ENCODE results near the gene ANKDD1B. TPM values are rescaled to one million over a fixed set of nuclear protein-coding genes. Genes with fewer than 3 reads are reported as not detected.

The ANKDD1B gene
- total RNA-seq, 2 donors from 2014 or later: 1.9 to 2.7 TPM

GRCh38 chr5:75664979-75665378 is 53.7 kb downstream of the ANKDD1B start:
- Histone ChIP-seq H3K27ac (no peak overlapping the region), H3K36me3 (no peaks in the 10 kb centered on the region), H3K9me3 (no peaks in the 10 kb centered on the region), H3K4me3 (no peak overlapping the region), H3K27me3 (replicated peaks; ENCODE audit: insufficient read depth) (no peaks in the 10 kb centered on the region), H3K4me1 (replicated peaks) (no peaks in the 10 kb centered on the region)
- TF ChIP-seq, protein P1, sequence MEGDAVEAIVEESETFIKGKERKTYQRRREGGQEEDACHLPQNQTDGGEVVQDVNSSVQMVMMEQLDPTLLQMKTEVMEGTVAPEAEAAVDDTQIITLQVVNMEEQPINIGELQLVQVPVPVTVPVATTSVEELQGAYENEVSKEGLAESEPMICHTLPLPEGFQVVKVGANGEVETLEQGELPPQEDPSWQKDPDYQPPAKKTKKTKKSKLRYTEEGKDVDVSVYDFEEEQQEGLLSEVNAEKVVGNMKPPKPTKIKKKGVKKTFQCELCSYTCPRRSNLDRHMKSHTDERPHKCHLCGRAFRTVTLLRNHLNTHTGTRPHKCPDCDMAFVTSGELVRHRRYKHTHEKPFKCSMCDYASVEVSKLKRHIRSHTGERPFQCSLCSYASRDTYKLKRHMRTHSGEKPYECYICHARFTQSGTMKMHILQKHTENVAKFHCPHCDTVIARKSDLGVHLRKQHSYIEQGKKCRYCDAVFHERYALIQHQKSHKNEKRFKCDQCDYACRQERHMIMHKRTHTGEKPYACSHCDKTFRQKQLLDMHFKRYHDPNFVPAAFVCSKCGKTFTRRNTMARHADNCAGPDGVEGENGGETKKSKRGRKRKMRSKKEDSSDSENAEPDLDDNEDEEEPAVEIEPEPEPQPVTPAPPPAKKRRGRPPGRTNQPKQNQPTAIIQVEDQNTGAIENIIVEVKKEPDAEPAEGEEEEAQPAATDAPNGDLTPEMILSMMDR (IDR thresholded peaks at IDR 0.05): no peak
- TF ChIP-seq POLR2AphosphoS5 (IDR thresholded peaks at IDR 0.05): no peak
- no peak for DNase-seq (ENCODE audit: low spot score)
- WGBS: 93% methylated on average over 2 of the region's 2 CpGs
- intact Hi-C loops (cut with DNase I): no loop called here

GRCh38 chr5:75666801-75667200 is 55.5 kb downstream of the ANKDD1B start:
- Histone ChIP-seq H3K4me3 (no peak overlapping the region), H3K36me3 (no peaks in the 10 kb centered on the region), H3K27me3 (replicated peaks; ENCODE audit: insufficient read depth) (no peaks in the 10 kb centered on the region), H3K4me1 (replicated peaks) (no peaks in the 10 kb centered on the region), H3K9me3 (no peaks in the 10 kb centered on the region), H3K27ac (no peak overlapping the region)
- DNase-seq (ENCODE audit: low spot score): no peak
- intact Hi-C loops (cut with DNase I): no loop called here
- TF ChIP-seq POLR2AphosphoS5 (IDR thresholded peaks at IDR 0.05): no peak
- TF ChIP-seq, protein P1 (IDR thresholded peaks at IDR 0.05): no peak
- no peak for TF ChIP-seq POLR2A (IDR thresholded peaks at IDR 0.05)
- WGBS: 81% methylated on average over 6 of the region's 6 CpGs

- WGBS: 63% methylated on average over 2 of the region's 2 CpGs
- H3K27me3 ChIP-seq (replicated peaks; ENCODE audit: insufficient read depth): no peaks in the 10 kb centered on the region
- H3K36me3 ChIP-seq: no peaks in the 10 kb centered on the region
- no peaks in the 10 kb centered on the region for H3K4me1 ChIP-seq (replicated peaks)
- intact Hi-C loops (cut with DNase I): no loop called here
- no peak overlapping the region for H3K4me3 ChIP-seq
- DNase-seq (ENCODE audit: low spot score): no peak
- H3K27ac ChIP-seq: no peak overlapping the region
- no peaks in the 10 kb centered on the region for H3K9me3 ChIP-seq
- TF ChIP-seq POLR2A (IDR thresholded peaks at IDR 0.05) (no peak), POLR2AphosphoS5 (IDR thresholded peaks at IDR 0.05) (no peak)
- TF ChIP-seq, protein P1 (IDR thresholded peaks at IDR 0.05): no peak
Measured at GRCh38 chr5:75667586-75667985, 56.3 kb downstream of the ANKDD1B start.

- WGBS: 83% methylated on average over 2 of the region's 2 CpGs
- no peak overlapping the region for H3K27ac ChIP-seq
Measured at GRCh38 chr5:75668445-75668844, 57.2 kb downstream of the ANKDD1B start.

More at GRCh38 chr5:75668445-75668844, 57.2 kb downstream of the ANKDD1B start:
- no peaks in the 10 kb centered on the region for H3K9me3 ChIP-seq
- no peak for DNase-seq (ENCODE audit: low spot score)
- H3K4me1 ChIP-seq (replicated peaks): no peaks in the 10 kb centered on the region
- TF ChIP-seq POLR2AphosphoS5 (IDR thresholded peaks at IDR 0.05) (no peak), POLR2A (IDR thresholded peaks at IDR 0.05) (no peak)
- TF ChIP-seq, protein P1 (IDR thresholded peaks at IDR 0.05): no peak
- intact Hi-C loops (cut with DNase I): no loop called here
- H3K27me3 ChIP-seq (replicated peaks; ENCODE audit: insufficient read depth): no peaks in the 10 kb centered on the region
- no peak overlapping the region for H3K4me3 ChIP-seq
- no peaks in the 10 kb centered on the region for H3K36me3 ChIP-seq

All from prostate gland (tissue), 2 donors.